ENCODE measurements around the gene GPR146.

Gene GPR146

DNA sequence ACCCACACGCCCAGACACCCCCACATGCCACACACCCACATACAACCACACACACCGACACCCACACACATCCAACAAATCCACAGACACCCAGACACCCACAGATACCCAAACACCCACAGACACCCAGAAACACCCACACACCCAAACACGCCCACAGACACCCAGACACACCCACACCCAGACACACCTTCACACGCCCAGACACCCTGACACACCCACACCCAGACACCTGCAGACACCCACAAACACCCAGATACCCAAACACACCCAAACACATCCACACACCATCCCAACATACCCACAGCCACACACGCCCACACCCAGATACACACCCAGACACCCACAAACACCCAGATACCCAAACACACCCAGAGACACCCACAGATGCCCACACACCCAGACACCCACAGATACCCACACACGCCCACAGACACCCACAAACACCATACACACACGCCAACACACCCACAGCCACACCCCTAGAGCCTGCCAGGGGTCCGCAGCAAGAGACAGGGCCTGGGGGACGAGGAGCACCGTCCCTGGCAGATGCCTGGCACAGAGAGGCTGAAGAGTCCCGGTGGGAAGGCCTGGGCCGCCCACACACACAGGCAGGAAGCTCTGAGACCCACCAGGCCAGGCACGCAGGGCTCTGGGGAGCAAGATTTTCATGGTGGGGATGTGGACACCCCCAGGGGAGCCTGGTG, 32.9 kb upstream of the GPR146 start:
- DNase-seq (ENCODE audit: low read depth): no peak

DNA sequence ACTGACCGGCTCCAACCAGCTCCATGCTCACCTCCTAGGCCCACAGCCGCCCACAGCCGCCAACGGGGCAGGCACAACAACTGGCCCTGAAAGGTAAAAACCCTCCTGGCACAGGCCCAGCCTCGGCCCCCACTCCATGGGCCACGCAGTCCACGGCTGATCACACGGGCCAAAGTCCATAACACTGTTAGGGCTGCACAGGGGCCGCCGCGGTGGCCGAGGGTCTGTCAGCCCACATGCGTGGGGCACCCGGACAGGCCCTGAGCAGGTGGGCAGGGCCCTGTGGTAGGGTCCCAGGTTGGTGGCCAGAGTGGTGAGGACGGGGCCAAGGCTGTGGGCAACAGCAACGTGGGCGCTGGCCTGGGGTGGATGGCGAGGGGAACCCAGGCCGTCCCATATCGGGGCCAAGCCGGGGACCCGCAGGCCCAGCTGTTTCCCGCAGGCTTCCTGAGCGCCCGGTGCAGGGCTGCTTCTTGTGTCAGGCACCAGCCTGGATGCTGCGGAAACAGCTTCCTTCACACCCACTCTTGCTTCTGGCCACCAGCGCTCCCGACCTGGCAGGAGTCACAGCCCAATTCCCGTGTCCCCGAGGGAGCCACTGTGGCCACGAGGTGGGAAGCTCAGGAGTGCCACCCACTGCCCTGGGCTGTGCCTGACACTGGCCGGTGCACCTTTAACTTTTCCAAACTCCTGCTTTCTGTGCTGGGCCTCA, 32.2 kb upstream of the GPR146 start:
- no peak for DNase-seq (ENCODE audit: low read depth)

DNA sequence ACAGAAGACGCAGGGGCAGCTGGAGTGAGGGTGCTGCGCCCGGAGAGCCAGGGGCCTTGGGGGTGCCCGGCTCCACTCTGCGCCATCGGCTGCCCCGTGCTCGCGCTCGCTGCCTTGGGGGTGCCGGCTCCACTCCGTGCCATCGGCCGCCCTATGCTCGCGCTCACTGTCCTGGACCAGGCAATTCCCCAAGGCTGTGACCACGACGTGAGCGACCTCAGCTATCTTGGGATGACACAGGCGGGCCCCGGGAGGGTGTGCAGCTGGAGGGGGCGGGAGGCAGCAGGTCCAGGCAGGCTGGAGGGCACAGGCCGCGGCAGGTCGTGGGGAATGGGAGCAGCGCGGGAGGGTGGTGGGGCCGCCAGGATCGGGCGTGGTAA, 31.6 kb upstream of the GPR146 start:
- no peak for DNase-seq (ENCODE audit: low read depth)

DNA sequence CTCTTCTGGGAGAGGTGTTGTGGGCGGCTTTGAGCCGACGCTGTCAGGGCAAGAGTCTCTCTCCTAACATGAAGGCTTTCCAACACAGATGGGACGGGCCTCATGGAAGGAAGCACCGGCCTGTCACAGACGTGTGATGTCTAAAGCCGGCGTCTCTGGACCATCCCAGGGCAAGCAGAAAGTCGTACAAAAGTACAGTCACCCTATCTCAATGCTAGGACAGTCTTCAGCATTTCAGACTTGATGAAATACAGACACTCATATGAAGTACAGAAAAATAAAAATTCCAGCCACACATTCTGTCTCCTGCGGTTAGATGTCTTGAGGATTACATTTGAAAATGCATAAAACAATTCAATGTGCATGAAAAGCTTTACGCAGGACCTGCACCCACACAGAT, 30.8 kb upstream of the GPR146 start:
- no peak for DNase-seq (ENCODE audit: low read depth)

DNA sequence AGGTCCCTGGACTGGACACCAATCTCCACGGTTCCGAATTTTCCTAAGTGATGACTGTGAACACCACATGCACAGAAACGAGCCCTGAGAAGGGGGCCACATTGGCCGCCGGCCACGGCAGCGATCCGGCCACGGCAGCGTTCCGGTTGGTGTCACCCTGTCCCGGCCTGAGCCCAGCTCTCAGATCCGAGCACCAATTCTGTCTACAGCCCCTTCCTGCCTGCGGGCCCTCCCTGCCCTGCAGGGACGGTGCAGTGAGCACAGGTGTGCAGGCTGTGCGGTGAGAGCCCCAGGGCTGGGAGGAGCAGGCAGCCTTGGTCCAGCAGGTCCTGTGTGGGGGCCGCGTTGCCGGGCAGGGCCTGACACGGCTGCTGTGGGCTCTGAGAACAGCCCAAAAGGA, 29.7 kb upstream of the GPR146 start:
- DNase-seq (ENCODE audit: low read depth): no peak

DNA sequence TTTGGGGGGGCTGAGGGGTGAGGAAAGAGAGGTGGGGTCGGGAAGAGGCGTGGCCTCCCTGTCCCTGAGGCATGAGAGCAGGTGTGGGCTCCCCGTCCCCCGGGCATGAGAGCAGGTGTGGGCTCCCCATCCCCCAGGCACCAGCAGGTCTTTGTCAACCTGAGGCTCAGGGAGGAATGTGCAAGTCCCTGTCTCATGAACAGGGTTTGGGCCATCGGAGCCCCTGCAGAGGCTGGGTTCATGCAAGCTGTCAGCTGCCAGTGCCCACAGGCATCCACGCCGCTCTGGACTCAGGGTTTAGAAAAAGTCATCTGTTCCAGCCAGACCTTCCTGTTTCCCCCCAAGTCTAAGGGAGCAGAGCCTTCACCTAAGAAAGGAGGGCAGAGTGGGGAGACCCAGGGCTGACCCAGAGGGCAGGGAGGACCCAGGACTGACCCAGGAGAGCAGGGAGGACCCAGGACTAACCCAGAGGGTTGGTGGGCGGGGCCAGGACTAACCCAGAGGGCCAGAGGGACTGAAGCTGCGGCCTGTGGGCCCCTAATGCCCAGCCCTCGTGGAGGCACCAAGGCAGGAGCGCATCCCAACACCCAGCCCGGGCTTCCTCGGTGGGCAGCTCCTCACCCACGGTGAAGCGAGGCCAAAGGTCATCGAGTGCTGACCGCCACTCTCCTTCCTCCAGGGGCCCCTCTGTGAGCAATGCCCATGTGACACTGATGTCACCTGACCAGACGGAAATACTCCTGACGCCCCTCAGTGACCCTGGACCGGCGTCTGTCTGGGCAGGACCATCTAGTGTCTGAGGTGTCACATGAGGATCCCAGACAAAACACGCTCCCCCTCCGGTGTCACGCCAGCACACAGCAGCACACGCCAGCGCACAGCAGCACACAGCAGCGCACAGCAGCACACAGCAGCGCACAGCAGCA, 28.9 kb upstream of the GPR146 start:
- no peak for DNase-seq (ENCODE audit: low read depth)

DNA sequence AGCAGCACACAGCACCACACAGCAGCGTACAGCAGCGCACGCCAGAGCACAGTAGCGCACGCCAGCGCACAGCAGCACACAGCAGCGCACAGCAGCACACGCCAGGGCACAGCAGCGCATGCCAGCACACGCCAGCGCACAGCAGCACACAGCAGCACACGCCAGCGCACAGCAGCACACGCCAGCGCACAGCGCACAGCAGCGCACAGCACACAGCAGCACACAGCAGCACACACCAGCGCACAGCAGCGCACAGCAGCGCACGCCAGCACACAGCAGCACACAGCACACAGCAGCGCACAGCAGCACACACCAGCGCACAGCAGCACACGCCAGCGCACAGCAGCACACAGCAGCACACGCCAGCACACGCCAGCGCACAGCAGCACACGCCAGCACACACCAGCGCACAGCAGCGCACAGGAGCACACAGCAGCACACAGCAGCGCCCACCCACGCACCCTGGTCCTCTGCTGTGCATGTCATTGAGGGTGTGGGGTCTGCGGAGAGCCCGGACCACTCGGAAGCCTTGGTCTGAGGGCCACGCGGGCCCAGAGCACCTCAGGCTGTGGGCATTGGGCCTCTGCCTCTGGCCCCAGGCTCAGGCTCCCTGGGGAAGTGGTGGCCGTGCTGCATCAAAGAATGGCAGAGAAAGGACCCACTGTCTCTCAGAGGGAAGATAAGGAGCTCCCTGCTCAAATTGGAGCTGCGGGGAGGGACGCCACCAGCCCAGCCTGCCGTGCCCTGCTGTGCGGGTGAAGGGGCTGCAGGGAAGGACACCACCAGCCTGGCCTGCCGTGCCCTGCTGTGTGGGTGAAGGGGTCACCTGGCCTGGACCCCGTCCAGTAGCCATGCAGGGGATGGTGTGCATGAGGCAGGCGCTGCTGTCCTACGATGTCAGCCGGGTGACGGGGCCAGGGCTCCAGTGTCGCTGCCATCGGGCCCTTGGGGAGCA, 27.5 kb upstream of the GPR146 start:
- DNase-seq (ENCODE audit: low read depth): no peak

DNA sequence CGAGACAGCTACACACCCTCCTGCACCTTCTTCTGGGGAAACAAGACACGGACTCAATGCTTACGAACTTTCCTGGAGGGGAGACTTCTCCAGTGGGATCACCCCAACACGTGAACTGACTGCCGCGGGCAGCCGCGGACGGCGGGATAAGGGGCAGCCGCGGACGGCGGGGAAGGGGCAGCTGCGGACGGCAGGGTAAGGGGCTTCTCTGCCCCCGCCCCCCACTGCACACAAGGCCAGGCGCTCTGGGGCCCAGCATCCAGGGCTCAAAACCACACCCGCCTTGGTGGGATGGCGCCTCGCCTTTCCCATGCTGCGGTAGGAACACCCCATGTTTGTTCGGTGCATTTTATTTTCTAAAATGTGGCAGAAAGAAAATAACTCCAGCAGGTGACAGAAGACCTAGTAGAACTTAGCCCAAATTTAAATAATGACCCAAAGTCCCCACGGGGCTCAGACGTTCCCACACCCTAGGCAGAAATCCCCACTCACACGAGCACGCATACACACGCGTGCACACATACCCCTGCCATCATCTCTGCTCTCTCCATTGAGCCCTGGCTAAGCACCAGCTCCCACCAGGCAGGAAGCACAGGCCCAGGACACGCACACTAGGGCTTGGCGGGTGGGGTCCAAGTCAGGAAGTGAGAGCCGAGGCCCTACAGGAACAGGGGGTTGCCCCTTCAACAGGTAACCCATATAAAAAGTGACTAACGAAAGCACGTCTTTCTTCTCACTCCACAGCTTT, 26.6 kb upstream of the GPR146 start:
- DNase-seq (ENCODE audit: low read depth): no peak

DNA sequence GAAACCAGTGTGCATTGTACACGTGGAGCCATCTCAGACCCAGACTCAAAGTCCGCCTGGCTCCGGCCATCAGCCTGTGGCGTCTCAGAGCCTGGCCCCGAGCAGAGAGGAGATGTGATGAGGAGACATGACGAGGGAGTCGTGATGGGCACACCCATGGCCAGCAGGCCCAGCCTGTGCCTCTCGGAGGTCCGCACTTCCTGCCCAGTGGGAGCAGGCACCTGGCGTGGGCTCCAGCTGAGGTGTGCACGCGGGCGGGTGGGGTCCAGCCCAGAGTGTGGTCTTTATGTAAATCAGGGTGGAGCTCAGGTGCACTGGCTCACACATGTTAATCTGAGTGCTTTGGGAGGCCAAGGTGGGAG, 26.0 kb upstream of the GPR146 start:
- no peak for DNase-seq (ENCODE audit: low read depth)

DNA sequence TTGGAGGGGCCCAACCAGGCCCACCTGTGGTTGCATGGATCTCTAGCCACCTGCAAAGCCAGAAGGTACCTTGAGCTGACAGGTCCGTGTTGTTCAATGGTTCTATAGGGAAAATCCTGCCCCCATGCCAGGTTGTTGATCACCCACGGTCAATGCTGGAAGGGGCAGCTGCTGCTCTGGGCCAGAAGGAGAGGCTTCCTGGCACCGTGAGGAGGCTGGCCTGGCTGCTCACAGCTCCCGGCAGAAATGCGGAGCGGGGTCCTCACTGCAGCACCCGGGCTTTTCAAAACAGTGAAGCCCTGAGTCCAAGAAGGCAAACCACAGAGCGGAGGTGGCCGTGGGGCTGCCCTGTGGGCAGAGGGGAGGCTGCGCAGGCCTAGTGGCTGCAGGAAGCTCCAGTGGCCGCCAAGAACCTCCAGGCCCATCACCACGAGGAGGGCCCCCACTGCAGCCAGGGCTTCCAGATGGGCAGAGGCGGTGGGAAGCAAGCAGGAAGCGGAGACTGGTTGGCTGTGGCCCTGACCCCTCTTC, 25.0 kb upstream of the GPR146 start:
- DNase-seq (ENCODE audit: low read depth): no peak

DNA sequence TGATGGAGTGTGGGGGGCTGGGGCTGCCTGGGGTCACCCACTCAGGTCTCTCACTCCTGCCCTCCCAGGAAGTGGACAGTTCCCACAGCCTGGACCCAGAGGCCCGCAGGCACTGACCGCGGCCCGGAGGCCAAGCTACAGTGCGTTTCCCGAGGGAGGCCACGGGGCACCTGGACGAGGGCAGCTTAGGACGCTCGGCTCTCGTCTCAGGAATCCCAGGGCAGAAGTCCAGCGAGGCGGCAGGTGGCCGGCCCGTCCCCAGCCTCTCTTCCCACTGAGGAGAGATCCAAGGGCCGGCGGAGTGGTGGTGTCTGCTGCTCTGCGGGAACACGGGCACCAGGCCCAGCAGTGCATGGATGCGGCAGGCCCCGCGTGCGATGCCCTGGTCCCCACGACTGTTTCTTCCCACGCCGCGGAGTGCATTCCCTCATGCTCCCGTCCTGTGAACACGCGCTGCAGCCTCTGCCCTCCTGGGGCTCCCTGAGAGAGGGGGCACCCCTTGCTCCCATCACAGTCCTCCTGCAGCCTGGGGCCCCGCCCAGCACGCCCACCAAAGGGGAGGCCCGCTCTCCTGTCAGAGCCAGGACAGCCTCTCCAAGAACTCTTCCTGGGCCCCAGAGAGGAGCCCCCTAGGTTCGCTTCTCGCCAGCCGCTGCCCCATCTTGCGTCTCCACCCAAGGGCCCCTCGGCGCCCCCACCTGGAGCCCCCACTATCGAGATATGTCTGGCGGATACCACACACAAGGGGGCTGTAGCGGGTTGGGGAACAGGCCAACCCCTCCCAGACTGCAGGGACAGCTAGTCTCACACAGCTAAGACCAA, 24.3 kb upstream of the GPR146 start:
- DNase-seq (ENCODE audit: low read depth): no peak

DNA sequence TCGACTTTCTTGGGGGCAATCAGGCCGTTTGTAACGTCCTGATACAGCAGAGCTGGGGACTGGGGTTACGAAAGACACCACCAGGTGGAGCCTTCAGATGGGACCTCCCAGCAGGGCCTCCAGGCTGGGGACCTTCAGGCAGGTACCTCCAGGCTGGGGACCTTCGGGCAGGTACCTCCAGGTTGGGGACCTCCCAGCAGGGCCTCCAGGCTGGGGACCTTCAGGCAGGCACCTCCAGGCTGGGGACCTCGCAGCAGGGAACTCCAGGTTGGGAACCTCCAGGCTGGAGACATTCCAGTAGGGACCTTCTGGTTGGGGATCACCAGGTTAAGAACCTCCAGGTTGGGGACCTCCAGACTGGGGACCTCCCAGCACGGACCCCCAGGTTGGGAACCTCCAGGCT, 23.5 kb upstream of the GPR146 start:
- no peak for DNase-seq (ENCODE audit: low read depth)

DNA sequence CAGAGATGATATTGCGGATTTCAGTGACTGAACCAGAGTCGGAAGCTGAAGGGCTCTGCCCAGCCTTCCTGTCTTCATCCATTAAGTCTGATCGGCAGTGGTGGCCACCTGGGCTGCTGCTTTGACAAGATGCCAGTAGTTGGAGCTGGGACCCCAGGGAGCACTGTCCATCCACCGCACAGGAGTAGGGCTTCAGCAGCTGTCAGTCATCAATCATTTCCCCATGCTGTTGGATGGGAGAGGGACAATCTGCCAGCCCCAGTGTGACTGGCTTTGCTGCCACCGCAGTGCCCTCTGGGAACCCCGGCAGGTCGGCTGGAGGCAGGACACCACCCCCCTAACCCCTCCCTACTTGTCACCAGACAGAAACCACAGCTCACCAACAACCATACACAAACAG, 23.0 kb upstream of the GPR146 start:
- no peak for DNase-seq (ENCODE audit: low read depth)

DNA sequence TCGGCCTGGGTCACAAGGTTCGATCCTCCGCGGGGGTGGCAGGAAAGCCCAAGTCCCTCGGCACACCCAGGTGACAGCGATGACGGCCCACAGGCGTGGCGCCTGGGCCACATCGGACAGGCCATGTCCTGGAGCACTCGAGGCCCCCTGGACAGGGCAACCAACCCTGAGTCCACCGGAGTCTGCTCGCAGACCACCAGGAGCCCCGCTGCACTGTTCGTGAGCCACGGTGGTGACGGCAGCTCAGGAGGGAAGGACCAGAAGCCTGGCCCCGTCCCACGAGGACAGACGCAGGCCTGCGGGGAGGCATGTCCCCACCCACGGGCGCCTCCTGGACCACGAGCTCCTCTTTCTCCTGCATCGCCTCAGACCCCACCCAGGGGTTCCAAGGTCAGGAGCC, 22.4 kb upstream of the GPR146 start:
- DNase-seq (ENCODE audit: low read depth): no peak

DNA sequence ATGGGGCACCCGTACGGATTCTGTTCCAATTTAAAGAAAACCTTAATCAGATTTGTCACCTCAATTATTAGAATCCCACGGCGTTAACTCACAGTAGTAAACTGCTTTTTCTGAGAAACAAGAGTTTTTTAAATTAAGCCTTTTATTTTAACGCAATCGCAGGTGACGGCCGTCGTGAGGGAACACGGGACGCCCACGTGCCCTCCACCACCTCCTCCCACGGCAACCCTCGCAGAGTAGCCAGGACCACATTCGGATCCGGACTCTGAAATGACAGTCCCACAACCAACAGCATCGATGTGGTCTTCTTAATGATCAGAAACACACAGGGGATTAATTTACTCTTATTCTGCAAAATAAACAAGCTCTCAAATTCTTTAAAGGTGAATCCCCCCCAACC, 22.0 kb upstream of the GPR146 start:
- no peak for DNase-seq (ENCODE audit: low read depth)

DNA sequence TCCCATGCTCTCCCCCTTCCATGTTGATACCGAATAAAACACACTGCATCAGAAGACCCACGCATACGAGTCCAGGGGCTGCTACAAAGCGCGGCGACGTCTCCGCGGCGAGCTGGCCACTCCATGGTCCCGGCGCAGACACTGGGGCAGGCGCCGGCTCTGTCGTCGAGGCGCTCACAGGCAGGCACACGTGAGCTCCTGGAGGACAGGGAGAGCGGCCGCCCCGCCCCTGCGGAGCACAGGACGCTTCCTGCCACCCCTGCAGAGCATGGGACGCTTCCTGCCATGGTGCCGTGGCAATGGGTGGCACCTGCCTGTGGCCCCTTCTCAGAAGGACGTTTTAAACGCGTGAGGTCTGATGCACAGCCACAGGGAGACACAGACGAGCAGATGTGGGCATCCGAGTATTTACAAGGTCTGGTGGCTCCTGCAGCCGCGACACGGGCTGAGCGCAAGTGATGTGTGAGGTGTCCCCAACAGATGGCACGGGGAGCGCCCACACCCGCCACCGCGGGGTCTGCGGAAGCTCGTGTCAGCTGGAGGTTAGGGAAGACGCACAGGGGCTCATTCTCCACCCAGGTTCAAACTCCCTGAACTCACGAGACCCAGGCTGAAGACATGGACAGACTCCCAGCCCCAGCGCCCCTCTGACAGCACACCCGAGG, 21.4 kb upstream of the GPR146 start:
- no peak for DNase-seq (ENCODE audit: low read depth)

DNA sequence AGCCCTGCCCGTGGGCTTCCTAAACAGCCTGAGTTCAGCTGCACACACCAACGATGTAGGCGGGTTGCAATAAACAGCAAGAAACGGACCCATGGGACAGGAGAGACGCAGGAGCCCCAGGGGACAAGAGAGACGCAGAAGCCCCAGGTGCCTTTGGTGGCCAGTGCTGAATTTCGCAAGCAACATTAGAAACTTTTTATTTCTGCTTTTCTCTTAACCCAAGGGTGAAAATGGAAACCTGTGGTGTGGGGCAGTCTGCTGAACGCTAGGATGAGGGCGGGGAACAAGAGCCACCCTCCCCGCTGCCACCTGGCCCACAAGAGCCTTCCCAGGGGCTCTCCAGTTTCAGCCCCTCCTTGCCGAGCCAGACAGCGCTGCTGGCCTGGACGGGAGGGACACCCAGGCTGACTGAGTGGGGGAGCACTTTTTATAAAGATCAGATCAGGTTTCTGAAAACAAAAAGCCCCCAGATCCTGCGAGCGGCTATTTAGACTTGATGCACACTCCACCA, 20.0 kb upstream of the GPR146 start:
- no peak for DNase-seq (ENCODE audit: low read depth)

DNA sequence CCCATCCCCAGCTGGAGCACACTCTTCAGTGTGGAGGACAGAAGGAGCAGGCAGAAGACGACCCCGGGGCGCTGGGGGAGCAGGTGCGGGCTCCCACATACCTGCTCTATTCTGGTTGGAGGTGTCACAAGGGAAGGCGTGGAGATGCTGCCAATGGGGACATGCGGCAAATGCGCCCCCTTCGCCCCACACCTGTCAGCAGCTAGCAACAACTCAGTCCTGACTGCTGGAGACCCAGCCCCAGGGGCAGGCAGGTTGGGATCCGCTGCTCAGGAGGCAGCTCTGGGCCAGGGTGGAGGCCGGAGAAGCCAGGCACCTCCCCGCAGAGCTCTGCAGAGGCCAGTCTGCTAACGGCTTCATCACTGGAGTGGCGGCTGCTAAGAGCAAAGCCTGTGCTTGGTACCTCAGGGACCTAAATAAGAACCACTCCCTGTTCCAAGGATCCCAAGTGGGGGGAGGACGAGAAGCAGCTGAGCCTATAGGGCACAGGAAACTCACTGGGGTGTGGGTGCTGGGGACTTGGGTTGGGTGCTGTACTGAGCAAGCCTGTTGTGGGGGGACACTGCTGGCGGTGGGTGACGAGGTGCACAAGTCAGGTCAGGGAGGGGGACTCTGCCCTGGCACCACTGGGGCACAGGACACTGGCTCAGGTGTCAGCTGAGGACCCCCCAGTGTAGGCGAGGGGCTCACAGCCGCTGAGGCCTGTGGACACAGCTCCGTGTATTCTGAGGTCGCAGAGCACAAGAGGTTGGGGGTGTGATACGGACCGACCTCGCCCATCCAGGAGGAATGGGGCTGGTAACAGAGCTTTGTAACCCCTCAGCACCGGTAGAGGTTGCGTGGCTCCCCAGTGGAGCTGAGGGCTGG, 19.2 kb upstream of the GPR146 start:
- DNase-seq (ENCODE audit: low read depth): no peak

Measured in T-helper 22 cell (primary cell).